ENCODE results near the gene STKLD1.

The STKLD1 gene

GRCh38 chr9:133377721-133378216 is 1.6 kb downstream of the STKLD1 start:
- POLR2A ChIA-PET = interaction anchor here (1.2 to 2.7 kb wide), 2 partner anchors 11 to 30 kb away, joined by 4 to 9 read pairs; partner anchors contain the start of genes MED22 and RPL7A

GRCh38 chr9:133378408-133378962 is 2.3 kb downstream of the STKLD1 start:
- no peak for DNase-seq (ENCODE audit: low read depth, low spot score)
- POLR2A ChIA-PET = interaction anchor here (1.2 kb wide), 1 partner anchor 31 kb away, joined by 4 read pairs; the partner anchor contains the start of genes MED22 and RPL7A
- H3K4me3 ChIP-seq (ENCODE audit: low read depth, low read length) = no peak overlapping the region
- TF ChIP-seq CTCF (IDR thresholded peaks at IDR 0.05; ENCODE audit: insufficient read depth, low read length, missing control alignments) = no peak
- CTCF ChIA-PET = interaction anchor here (0.8 to 2.3 kb wide), 7 partner anchors 19 to 108 kb away, joined by 3 to 7 read pairs (median 4); no protein-coding TSS in a partner anchor

More at GRCh38 chr9:133377721-133378216, 1.6 kb downstream of the STKLD1 start:
- CTCF ChIA-PET = interaction anchor here (1.0 to 2.3 kb wide), 6 partner anchors 11 to 109 kb away, joined by 3 to 7 read pairs (median 4); no protein-coding TSS in a partner anchor
- TF ChIP-seq CTCF (IDR thresholded peaks at IDR 0.05; ENCODE audit: insufficient read depth, low read length, missing control alignments) = no peak
- H3K4me3 ChIP-seq (ENCODE audit: low read depth, low read length) = no peak overlapping the region
- DNase-seq (ENCODE audit: low read depth, low spot score) = no peak

- no peak overlapping the region for H3K4me3 ChIP-seq (ENCODE audit: low read depth, low read length)
- POLR2A ChIA-PET = no interaction called here
- TF ChIP-seq CTCF (IDR thresholded peaks at IDR 0.05; ENCODE audit: insufficient read depth, low read length, missing control alignments) = no peak
- DNase-seq (ENCODE audit: low read depth, low spot score) = no peak
- CTCF ChIA-PET = interaction anchor here (0.8 to 2.3 kb wide), 4 partner anchors 18 to 37 kb away, joined by 3 to 6 read pairs (median 4); no protein-coding TSS in a partner anchor
These were observed 3.3 kb downstream of the STKLD1 start for GRCh38 chr9:133379153-133380086.

- POLR2A ChIA-PET = no interaction called here
- no peak for DNase-seq (ENCODE audit: low read depth, low spot score)
- no peak overlapping the region for H3K4me3 ChIP-seq (ENCODE audit: low read depth, low read length)
- no peak for TF ChIP-seq CTCF (IDR thresholded peaks at IDR 0.05; ENCODE audit: insufficient read depth, low read length, missing control alignments)
- CTCF ChIA-PET = interaction anchor here (1.4 kb wide), 1 partner anchor 25 kb away, joined by 6 read pairs; no protein-coding TSS in a partner anchor
These were observed 4.6 kb downstream of the STKLD1 start for GRCh38 chr9:133380734-133381133.

GRCh38 chr9:133382507-133383141 is 6.5 kb downstream of the STKLD1 start:
- no peak for TF ChIP-seq CTCF (IDR thresholded peaks at IDR 0.05; ENCODE audit: insufficient read depth, low read length, missing control alignments)
- no peak for DNase-seq (ENCODE audit: low read depth, low spot score)
- ChIA-PET POLR2A (no interaction called here), CTCF (no interaction called here)
- H3K4me3 ChIP-seq (ENCODE audit: low read depth, low read length) = no peak overlapping the region

Measured in AG04449 (cell line).